SK-N-SH (cell line): ENCODE measurements around the gene OR13J1. TPM values are rescaled to one million over a fixed set of nuclear protein-coding genes. Genes with fewer than 3 reads are reported as not detected.

Source experiments
- CTCF ChIA-PET: fragments of 300-600, 350-600 bp; formaldehyde crosslinking; extraction: SDS; loops from one replicate; lab custom pipeline; 2021; lab: Yijun Ruan, JAX
- POLR2A ChIA-PET: fragments of 350-600 bp; sonication (Branson Sonifier 250); formaldehyde crosslinking; extraction: SDS; loops from one replicate; lab custom pipeline; 2020; ENCODE audit warnings: antibody characterized with exemption, inconsistent platforms; lab: Yijun Ruan, JAX
- DNase-seq: peaks from one replicate; pipeline ENCODE4 v3.0.0; 2012
- H2AFZ ChIP-seq: fragments of 200-600 bp; sonication (generic); 2 replicates; pipeline ENCODE4 v1.8.1; 2016; ENCODE audit warnings: antibody characterized with exemption, mild to moderate bottlenecking, low read depth
- H3F3A ChIP-seq: fragments of 200-600 bp; sonication (generic); replicated peaks from 2 replicates; pipeline ENCODE3; 2016; ENCODE audit warnings: antibody characterized with exemption, mild to moderate bottlenecking; ENCODE audit not compliant: insufficient read depth
- H3K27ac ChIP-seq, 2 experiments: fragments of 200-500 bp in 1 of 2; fragments of 200-600 bp in 1 of 2; sonication (Bioruptor generic) in 1 of 2; sonication (generic), shearing (Covaris generic) in 1 of 2; 2 replicates each; pipeline versions ENCODE4 v1.5.1 to v1.6.1; 2014 to 2016; ENCODE audit warnings: low read depth in 2 of 2, inconsistent platforms in 1 of 2, low read length in 1 of 2, mild to moderate bottlenecking in 1 of 2, mixed read lengths in 1 of 2
- H3K27me3 ChIP-seq: fragments of 200-600 bp; sonication (generic), shearing (Covaris generic); 2 replicates; pipeline ENCODE4 v1.6.1; 2016; ENCODE audit warnings: mixed run types; ENCODE audit not compliant: insufficient read depth
- H3K36me3 ChIP-seq, 2 experiments: fragments of 200-500 bp in 1 of 2; fragments of 200-600 bp in 1 of 2; sonication (Bioruptor generic) in 1 of 2; sonication (generic) in 1 of 2; replicated peaks in 1 of 2; 2 replicates each; pipeline versions ENCODE3 to v1.5.1; 2014 to 2016; ENCODE audit warnings: low read length in 1 of 2, mild to moderate bottlenecking in 1 of 2; ENCODE audit not compliant: insufficient read depth in 2 of 2, control insufficient read depth in 1 of 2
- H3K4me1 ChIP-seq, 2 experiments: fragments of 200-500 bp in 1 of 2; fragments of 200-600 bp in 1 of 2; sonication (Bioruptor generic) in 1 of 2; sonication (generic), shearing (Covaris generic) in 1 of 2; 2 replicates each; pipeline versions ENCODE4 v1.5.1 to v1.6.1; 2014 to 2016; ENCODE audit warnings: low read depth in 1 of 2, low read length in 1 of 2, mixed run types in 1 of 2; ENCODE audit not compliant: insufficient read depth in 2 of 2, control insufficient read depth in 1 of 2
- H3K4me2 ChIP-seq: fragments of 200-600 bp; sonication (generic), shearing (Covaris generic); 2 replicates; pipeline ENCODE4 v1.6.1; 2017; ENCODE audit warnings: mixed run types
- H3K4me3 ChIP-seq, 2 experiments: fragments of 200-500 bp in 1 of 2; fragments of 200-600 bp in 1 of 2; sonication (Bioruptor generic) in 1 of 2; sonication (generic), shearing (Covaris generic) in 1 of 2; 2 replicates each; pipeline versions ENCODE4 v1.5.1 to v1.8.1; 2014 to 2016; ENCODE audit warnings: low read depth in 2 of 2, inconsistent platforms in 1 of 2, low read length in 1 of 2, mild to moderate bottlenecking in 1 of 2, mixed read lengths in 1 of 2, moderate library complexity in 1 of 2
- H3K79me2 ChIP-seq: fragments of 200-600 bp; sonication (generic); 2 replicates; pipeline ENCODE4 v1.8.1; 2017; ENCODE audit warnings: mild to moderate bottlenecking; ENCODE audit not compliant: insufficient read depth
- H3K9ac ChIP-seq: fragments of 200-600 bp; sonication (generic); 2 replicates; pipeline ENCODE4 v1.6.1; 2017; ENCODE audit warnings: mixed run types
- H3K9me2 ChIP-seq: fragments of 200-600 bp; sonication (generic); 2 replicates; pipeline ENCODE4 v1.6.1; 2017; ENCODE audit warnings: mixed run types
- H3K9me3 ChIP-seq: fragments of 200-600 bp; sonication (generic); 2 replicates; pipeline ENCODE4 v1.6.1; 2017; ENCODE audit warnings: mixed run types, mild to moderate bottlenecking, moderate library complexity
- H4K20me1 ChIP-seq: fragments of 200-600 bp; sonication (generic); 2 replicates; pipeline ENCODE4 v1.6.1; 2017; ENCODE audit warnings: mild to moderate bottlenecking, mixed run types; ENCODE audit not compliant: insufficient read depth
- FOXJ3 ChIP-seq: sonication (generic); formaldehyde crosslinking; IDR thresholded peaks from 2 replicates; pipeline ENCODE4 v1.5.1; 2020; ENCODE audit warnings: mild to moderate bottlenecking, missing genetic modification reagents
- MXI1 ChIP-seq: IDR thresholded peaks from 2 replicates; pipeline ENCODE4 v1.6.1; 2012; ENCODE audit warnings: mild to moderate bottlenecking, low read depth, low read length, improper control_type of control experiment
- PBX3 ChIP-seq: IDR thresholded peaks from 2 replicates; pipeline ENCODE4; 2012
- POLR2AphosphoS5 ChIP-seq: IDR thresholded peaks from 2 replicates; pipeline ENCODE4 v1.6.1; 2012; ENCODE audit warnings: low read depth, low read length
- RFX5 ChIP-seq: IDR thresholded peaks from 2 replicates; pipeline ENCODE4 v1.6.1; 2012; ENCODE audit warnings: mild to moderate bottlenecking, improper control_type of control experiment, low read length
- ZBTB33 ChIP-seq: IDR thresholded peaks from 2 replicates; pipeline ENCODE4 v1.4.0; 2012; ENCODE audit warnings: low read depth, borderline replicate concordance
- WGBS: methylation state at CpG from one replicate; pipeline ENCODE4 v1.1.6; 2017; ENCODE audit warnings: low lambda C conversion rate; 5-methylcytosine and 5-hydroxymethylcytosine counted together
- polyA plus RNA-seq, 3 experiments: library from polyadenylated mRNA; depleted of rRNA; stranded (reverse); fragments of >200 nt; gene quantifications; 2 replicates each; pipeline ENCODE4 v1.2.3, GENCODE V29; 2012

Gene OR13J1
- polyA plus RNA-seq, 1 of the 3 experiments (the other 2 are of a cell fraction): not detected

- Histone ChIP-seq H3K9ac (peak within 1 kb of the TSS; percentile 73), H3K4me1 (peaks cover 7 to 25% of the 10 kb centered on the region in 2 experiments; a peak in 1 of 4 replicates), H3K27me3 (no peaks in the 10 kb centered on the region), H3K9me3 (no peaks in the 10 kb centered on the region), H3K4me2 (peak within 1 kb of the TSS; percentile 96), H2AFZ (peak within 1 kb of the TSS; percentile 98), H3K36me3 (no peaks in the 10 kb centered on the region), H3K9me2 (no peaks in the 10 kb centered on the region), H3K4me3 (peak within 1 kb of the TSS; percentile 56 to 80), H3F3A (peaks cover 4% of the 10 kb centered on the region), H3K27ac (peak within 1 kb of the TSS; percentile 46 to 56; a peak in 3 of 4 replicates), H3K79me2 (no peaks in the 10 kb centered on the region), H4K20me1 (no peaks in the 10 kb centered on the region)
- CTCF ChIA-PET: interaction anchor here (1.4 to 5.7 kb wide), 3 partner anchors 16 to 53 kb away, joined by 5 to 54 read pairs (median 14); partner anchors contain the start of gene HINT2
- DNase-seq: peak; percentile 97
- POLR2A ChIA-PET: no interaction called here
- WGBS: under 1% methylated on average over 7 of the region's 53 CpGs
- TF ChIP-seq PBX3 (0 out of 2 replicates have a peak, but pooled peaks have one; percentile 22), RFX5 (no peak)
Measured at GRCh38 chr9:35829084-35829763, 41.0 kb downstream of the OR13J1 start, which contains the start of gene TMEM8B. Gene TMEM8B (plus strand): TSS chr9:35829228. CDS start chr9:35829448, 220 bp downstream.

- H3K9me3 ChIP-seq: no peaks in the 10 kb centered on the region
- CTCF ChIA-PET: interaction anchor here (1.4 to 5.7 kb wide), 3 partner anchors 15 to 54 kb away, joined by 5 to 54 read pairs (median 14); partner anchors contain the start of gene HINT2
- H3K9me2 ChIP-seq: no peaks in the 10 kb centered on the region
Measured at GRCh38 chr9:35828716-35829083, 41.5 kb downstream of the OR13J1 start, which contains the start of gene FAM221B. Gene FAM221B (minus strand): TSS chr9:35828732. CDS start chr9:35826161, 2,571 bp downstream.

More at GRCh38 chr9:35828716-35829083, 41.5 kb downstream of the OR13J1 start, which contains the start of gene FAM221B:
- H3K4me1 ChIP-seq: peaks cover 7 to 25% of the 10 kb centered on the region in 2 experiments; a peak in 1 of 4 replicates
- H3F3A ChIP-seq: peaks cover 4% of the 10 kb centered on the region
- TF ChIP-seq POLR2AphosphoS5: peak; percentile 20; the same call in 1 of the 2 replicates
- TF ChIP-seq MXI1: no peak
- TF ChIP-seq ZBTB33: no peak
- no peak for TF ChIP-seq FOXJ3 (CRISPR knock-in tag)
- 16% methylated on average over 21 of the region's 21 CpGs for WGBS
- no peaks in the 10 kb centered on the region for H3K27me3 ChIP-seq
- H3K4me2 ChIP-seq: peak within 1 kb of the TSS; percentile 96
- peak within 1 kb of the TSS; percentile 98 for H2AFZ ChIP-seq
- H3K36me3 ChIP-seq: no peaks in the 10 kb centered on the region
- peak within 1 kb of the TSS; percentile 46 to 56; a peak in 3 of 4 replicates for H3K27ac ChIP-seq
- no peaks in the 10 kb centered on the region for H3K79me2 ChIP-seq
- H3K4me3 ChIP-seq: peak within 1 kb of the TSS; percentile 56 to 80
- H3K9ac ChIP-seq: peak within 1 kb of the TSS; percentile 73
- POLR2A ChIA-PET: no interaction called here
- DNase-seq: no peak
- H4K20me1 ChIP-seq: no peaks in the 10 kb centered on the region
